Loucy (cell line): ENCODE measurements around the gene ST6GAL1.

Experiments used
- H2AFZ ChIP-seq: fragments of 200-600 bp; sonication (generic); 2 replicates; pipeline ENCODE4 v1.6.0; 2016; ENCODE audit warnings: antibody characterized with exemption, mild to moderate bottlenecking, low read length, moderate library complexity
- H3F3A ChIP-seq: fragments of 200-600 bp; 2 replicates; pipeline ENCODE4 v1.6.0; 2016; ENCODE audit warnings: antibody characterized with exemption, low read depth, mild to moderate bottlenecking
- H3K27me3 ChIP-seq: fragments of 200-600 bp; sonication (generic); 2 replicates; pipeline ENCODE4 v1.6.1; 2014; ENCODE audit warnings: low read length, mild to moderate bottlenecking; ENCODE audit not compliant: insufficient read depth, poor library complexity, severe bottlenecking
- H3K36me3 ChIP-seq: fragments of 200-600 bp; sonication (generic); 2 replicates; pipeline ENCODE4 v1.6.1; 2016; ENCODE audit warnings: low read length; ENCODE audit not compliant: insufficient read depth
- H3K4me1 ChIP-seq: fragments of 200-600 bp; sonication (generic); 2 replicates; pipeline ENCODE4 v1.5.1; 2014; ENCODE audit warnings: low read length, mild to moderate bottlenecking; ENCODE audit not compliant: insufficient read depth, poor library complexity, severe bottlenecking
- H3K4me2 ChIP-seq: fragments of 200-600 bp; sonication (generic); 2 replicates; pipeline ENCODE4 v1.6.0; 2014; ENCODE audit warnings: antibody characterized with exemption, low read length, low read depth, mild to moderate bottlenecking; ENCODE audit not compliant: poor library complexity, severe bottlenecking
- H3K4me3 ChIP-seq: fragments of 200-600 bp; sonication (generic); 2 replicates; pipeline ENCODE4 v1.5.1; 2014; ENCODE audit warnings: low read length, mild to moderate bottlenecking, mixed read lengths; ENCODE audit not compliant: poor library complexity, severe bottlenecking
- H3K79me2 ChIP-seq: fragments of 200-600 bp; sonication (generic); 2 replicates; pipeline ENCODE4 v1.6.1; 2014; ENCODE audit warnings: low read length; ENCODE audit not compliant: insufficient read depth
- H3K9ac ChIP-seq: fragments of 200-600 bp; sonication (generic); 2 replicates; pipeline ENCODE4 v1.6.0; 2014; ENCODE audit warnings: mild to moderate bottlenecking, low read depth, low read length, moderate library complexity; ENCODE audit not compliant: poor library complexity, severe bottlenecking
- H3K9me2 ChIP-seq: fragments of 200-600 bp; sonication (generic); replicated peaks from 2 replicates; pipeline ENCODE4 v1.6.1; 2016; ENCODE audit warnings: low read depth, low read length, mixed read lengths
- H3K9me3 ChIP-seq: fragments of 200-600 bp; sonication (generic); 2 replicates; pipeline ENCODE4 v1.6.1; 2014; ENCODE audit warnings: mild to moderate bottlenecking, antibody characterized with exemption, low read length, low read depth; ENCODE audit not compliant: insufficient read depth
- H4K20me1 ChIP-seq: fragments of 200-600 bp; sonication (generic); 2 replicates; pipeline ENCODE4 v1.6.0; 2014; ENCODE audit warnings: antibody characterized with exemption, low read length, mild to moderate bottlenecking; ENCODE audit not compliant: insufficient read depth, poor library complexity, severe bottlenecking
- CTCF ChIP-seq: fragments of 200-600 bp; sonication (generic); conservative IDR thresholded peaks from 2 replicates; pipeline ENCODE4 v1.5.1; 2014; ENCODE audit warnings: mild to moderate bottlenecking, antibody characterized with exemption, low read length
- EZH2phosphoT487 ChIP-seq: fragments of 200-600 bp; IDR thresholded peaks from 2 replicates; pipeline ENCODE4 v1.6.1; 2018; ENCODE audit warnings: antibody characterized with exemption, mild to moderate bottlenecking, moderate library complexity, borderline replicate concordance

The ST6GAL1 gene

GRCh38 chr3:186955898-186956696 lies 25.8 kb downstream of the ST6GAL1 start:
- Histone ChIP-seq H3K36me3 (no peaks in the 10 kb centered on the region), H3F3A (no peaks in the 10 kb centered on the region), H3K9ac (no peak overlapping the region), H3K79me2 (peaks cover 25% of the 10 kb centered on the region; the same call in 1 of the 2 replicates), H3K4me3 (no peak overlapping the region), H3K9me3 (no peaks in the 10 kb centered on the region), H3K4me2 (no peak overlapping the region), H2AFZ (no peak overlapping the region), H4K20me1 (peaks cover 15% of the 10 kb centered on the region), H3K4me1 (no peaks in the 10 kb centered on the region), H3K9me2 (no peaks in the 10 kb centered on the region), H3K27me3 (no peaks in the 10 kb centered on the region)
- TF ChIP-seq EZH2phosphoT487 = no peak
- TF ChIP-seq CTCF = no peak

GRCh38 chr3:186959029-186959624 lies 28.8 kb downstream of the ST6GAL1 start:
- Histone ChIP-seq H4K20me1 (peaks cover 15% of the 10 kb centered on the region), H3K4me1 (no peaks in the 10 kb centered on the region), H3K9me3 (no peaks in the 10 kb centered on the region), H3K9ac (no peak overlapping the region), H3K79me2 (peaks cover 18% of the 10 kb centered on the region; the same call in 1 of the 2 replicates), H3K4me3 (no peak overlapping the region), H3K4me2 (no peak overlapping the region), H3K9me2 (no peaks in the 10 kb centered on the region), H3K27me3 (no peaks in the 10 kb centered on the region), H2AFZ (no peak overlapping the region), H3K36me3 (peaks cover 5% of the 10 kb centered on the region; the same call in 1 of the 2 replicates), H3F3A (no peaks in the 10 kb centered on the region)
- TF ChIP-seq CTCF (no peak), EZH2phosphoT487 (no peak)

- Histone ChIP-seq H3K36me3 (peaks cover 17% of the 10 kb centered on the region; the same call in 1 of the 2 replicates), H3F3A (no peaks in the 10 kb centered on the region), H3K4me2 (no peak overlapping the region), H3K4me1 (no peaks in the 10 kb centered on the region), H3K9me2 (no peaks in the 10 kb centered on the region), H3K27me3 (no peaks in the 10 kb centered on the region), H2AFZ (no peak overlapping the region), H3K79me2 (peaks cover 18% of the 10 kb centered on the region; the same call in 1 of the 2 replicates), H3K9me3 (no peaks in the 10 kb centered on the region), H3K4me3 (no peak overlapping the region), H3K9ac (no peak overlapping the region), H4K20me1 (peaks cover 15% of the 10 kb centered on the region)
- TF ChIP-seq CTCF = no peak
- no peak for TF ChIP-seq EZH2phosphoT487
Measured at GRCh38 chr3:186960347-186960746, 30.0 kb downstream of the ST6GAL1 start.
